Subcutaneous adipose tissue (tissue), 4 donors: ENCODE results near the gene LSAMP. TPM values are rescaled to one million over a fixed set of nuclear protein-coding genes. Genes with fewer than 3 reads are reported as not detected.

Source experiments
- total RNA-seq, 4 donors: library from RNA; depleted of rRNA; stranded (reverse); fragments of >200 nt; gene quantifications; one replicate each; pipeline ENCODE4 v1.1.0, GENCODE V29; 2016
- TF ChIP-seq, protein P1 (sequence below): fragments of 450-650 bp; IDR thresholded peaks from one replicate; pipeline ENCODE4 v1.5.1; 2016; ENCODE audit warnings: low read depth, mild to moderate bottlenecking, control low read depth, antibody characterized with exemption, moderate library complexity

The LSAMP gene
- total RNA-seq, 4 donors from 2014 or later, result 0.38 to 1.7 (median 0.71) TPM

DNA sequence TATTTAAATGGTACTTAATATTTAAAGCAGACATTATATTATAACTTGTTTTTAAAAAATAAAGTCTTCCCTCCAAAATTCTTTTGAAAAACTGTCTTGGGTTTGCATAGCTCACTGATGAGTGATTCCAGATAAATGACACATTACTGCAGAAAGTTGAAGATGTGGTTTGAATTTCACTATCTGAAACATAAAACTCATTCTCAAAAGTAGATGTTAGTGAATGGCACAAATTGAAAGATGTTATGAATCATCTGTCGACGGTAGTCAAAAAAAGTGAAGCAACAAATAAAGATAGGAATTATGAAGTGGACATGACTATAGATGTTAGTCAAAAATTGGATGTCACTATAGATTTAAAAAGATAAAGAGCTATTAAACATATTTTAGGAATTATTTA is 541.4 kb downstream of the LSAMP start:
- TF ChIP-seq, protein P1, sequence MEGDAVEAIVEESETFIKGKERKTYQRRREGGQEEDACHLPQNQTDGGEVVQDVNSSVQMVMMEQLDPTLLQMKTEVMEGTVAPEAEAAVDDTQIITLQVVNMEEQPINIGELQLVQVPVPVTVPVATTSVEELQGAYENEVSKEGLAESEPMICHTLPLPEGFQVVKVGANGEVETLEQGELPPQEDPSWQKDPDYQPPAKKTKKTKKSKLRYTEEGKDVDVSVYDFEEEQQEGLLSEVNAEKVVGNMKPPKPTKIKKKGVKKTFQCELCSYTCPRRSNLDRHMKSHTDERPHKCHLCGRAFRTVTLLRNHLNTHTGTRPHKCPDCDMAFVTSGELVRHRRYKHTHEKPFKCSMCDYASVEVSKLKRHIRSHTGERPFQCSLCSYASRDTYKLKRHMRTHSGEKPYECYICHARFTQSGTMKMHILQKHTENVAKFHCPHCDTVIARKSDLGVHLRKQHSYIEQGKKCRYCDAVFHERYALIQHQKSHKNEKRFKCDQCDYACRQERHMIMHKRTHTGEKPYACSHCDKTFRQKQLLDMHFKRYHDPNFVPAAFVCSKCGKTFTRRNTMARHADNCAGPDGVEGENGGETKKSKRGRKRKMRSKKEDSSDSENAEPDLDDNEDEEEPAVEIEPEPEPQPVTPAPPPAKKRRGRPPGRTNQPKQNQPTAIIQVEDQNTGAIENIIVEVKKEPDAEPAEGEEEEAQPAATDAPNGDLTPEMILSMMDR, result no peak

DNA sequence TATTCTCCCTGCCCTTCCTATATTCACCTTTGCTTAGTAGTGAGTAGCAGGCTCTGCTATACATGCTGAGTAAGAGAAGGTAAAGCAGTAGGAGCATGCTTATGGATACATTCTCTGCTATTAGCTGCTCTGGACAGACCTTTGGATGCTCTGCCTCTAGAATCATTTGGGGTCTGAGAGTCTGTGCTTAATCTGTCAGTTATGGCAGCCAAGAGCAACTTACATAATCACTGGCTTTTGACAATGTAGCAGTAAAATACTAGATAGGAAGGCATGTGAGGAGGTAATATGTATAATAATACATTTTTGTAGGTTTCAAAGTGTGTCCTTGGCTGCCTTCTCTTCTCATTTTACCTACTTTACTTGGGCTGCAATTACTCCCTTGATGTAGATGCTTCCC is 544.3 kb downstream of the LSAMP start:
- TF ChIP-seq, protein P1, result no peak

DNA sequence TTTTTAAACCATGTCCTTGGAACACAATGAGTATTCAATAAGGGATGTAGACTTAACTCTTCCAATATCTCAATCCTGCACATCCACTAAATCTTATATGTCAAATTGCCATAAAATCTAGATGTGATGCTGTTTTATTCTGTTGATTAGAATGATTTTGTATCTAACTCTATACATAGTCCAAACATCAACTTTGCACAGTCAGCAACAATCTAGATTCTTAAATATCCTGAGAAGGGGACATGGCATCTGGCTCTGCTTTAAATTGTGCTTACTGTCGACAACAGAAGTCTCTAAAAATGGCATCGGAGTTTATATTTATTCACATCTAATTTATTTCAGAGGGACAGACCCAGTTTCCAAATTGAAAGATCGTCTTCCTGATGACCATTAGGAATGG is 545.8 kb downstream of the LSAMP start:
- TF ChIP-seq, protein P1, result no peak

DNA sequence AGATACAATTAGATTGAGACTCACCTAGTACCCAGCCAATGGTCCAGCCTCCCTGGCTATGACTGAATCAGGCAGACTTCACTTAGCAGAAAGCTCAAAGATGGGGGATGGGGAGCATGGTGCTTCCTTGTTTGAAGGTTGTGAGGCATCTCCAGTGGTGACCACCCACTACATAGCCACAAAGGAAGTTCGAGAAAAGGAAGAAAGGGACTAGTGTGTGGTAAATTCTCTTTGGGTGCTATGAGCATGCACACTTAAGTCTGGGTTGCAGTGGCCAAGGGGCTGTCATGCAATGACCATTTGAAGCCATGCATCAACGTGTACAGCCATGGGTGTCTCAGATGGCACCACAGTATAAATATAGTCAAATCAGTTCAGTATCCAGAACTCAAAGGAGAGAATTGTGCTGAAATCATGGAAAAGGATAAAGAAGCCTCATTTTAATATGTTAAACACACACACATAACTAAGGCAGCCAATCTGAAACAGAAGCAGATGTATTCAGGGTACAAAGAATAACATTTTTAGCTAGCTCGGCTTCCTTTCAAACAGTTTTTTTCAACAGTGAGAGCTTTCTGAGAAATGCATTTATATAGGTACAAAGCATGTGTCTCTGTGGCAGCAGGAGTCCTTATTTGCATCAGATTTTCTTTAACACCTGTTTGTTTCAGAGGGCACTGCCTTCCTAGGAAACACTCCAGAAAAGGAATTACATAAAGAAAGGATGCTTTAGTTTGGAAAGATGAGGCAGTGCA is 546.5 kb downstream of the LSAMP start:
- TF ChIP-seq, protein P1, result no peak

DNA sequence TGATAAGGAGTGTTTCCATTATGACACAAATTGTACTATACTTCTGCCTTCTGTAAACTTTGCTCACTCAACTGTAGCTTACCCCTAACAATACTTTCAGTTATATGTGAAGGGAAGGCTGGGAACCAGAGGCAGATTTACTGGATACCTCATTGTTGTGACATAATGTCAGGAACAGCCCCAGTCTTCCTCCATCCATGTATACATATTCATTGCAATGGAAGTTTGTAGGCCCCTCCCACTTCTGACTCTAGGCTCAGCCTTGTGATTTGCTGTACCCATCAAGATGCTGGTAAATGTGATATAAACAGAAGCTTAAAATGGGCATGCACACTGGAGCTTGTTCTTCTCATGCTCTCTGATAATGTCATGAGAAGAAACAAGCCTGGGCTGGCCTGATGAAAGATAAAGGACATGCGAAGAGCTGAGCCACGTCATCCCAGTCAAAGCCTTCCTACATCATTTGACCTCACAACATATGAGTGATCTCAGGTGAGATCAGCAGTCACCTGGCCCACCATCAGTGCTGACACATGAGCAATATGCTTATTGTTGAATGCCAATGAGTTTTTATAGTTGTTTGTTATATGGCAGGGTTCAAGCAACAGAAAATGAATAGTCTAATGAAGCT is 554.2 kb downstream of the LSAMP start:
- TF ChIP-seq, protein P1, result no peak

DNA sequence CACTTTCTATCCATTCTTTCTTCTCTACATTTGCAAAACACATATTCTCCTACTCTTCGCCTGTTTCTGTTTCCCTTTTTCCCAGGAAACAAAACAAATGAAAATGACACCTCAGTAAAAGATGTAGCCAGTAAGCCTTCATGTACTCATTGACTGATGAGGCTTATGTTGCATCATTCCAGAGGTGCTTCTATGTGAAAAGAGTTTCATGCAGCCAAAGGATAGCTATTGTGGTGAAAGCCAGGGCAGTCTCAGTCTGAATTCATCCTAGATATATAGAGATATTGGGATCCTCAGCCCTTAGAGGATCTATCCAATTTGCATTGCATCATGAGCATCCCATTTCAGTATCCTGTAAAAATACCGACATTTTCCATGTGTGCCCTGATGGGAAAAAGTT is 554.7 kb downstream of the LSAMP start:
- TF ChIP-seq, protein P1, result no peak

DNA sequence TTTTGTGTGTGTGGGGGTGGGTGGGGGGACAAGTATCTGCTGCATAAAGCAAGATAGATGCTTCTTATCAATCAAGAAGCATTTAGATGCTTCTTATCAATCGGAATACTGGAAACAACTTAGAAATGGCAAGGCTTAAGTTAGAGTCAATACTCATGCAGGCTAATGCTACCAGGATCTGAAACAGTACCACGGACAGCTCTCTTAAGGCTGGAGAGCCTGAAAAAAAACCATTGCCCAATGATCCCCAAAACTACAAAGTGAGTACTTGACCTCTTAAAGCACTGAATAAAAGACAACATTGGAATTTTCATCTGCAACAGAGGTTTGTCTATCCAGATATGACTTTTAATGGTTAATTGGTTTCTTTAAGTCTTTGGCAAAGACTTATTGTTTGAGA is 559.7 kb downstream of the LSAMP start:
- TF ChIP-seq, protein P1, result no peak
